DND-41 (cell line): ENCODE results near the gene PDHA1.

Source experiments
- ATAC-seq: fragments of 200-7000 bp; cut with Tn5 transposase; 3 replicates; pipeline ENCODE4 v1.9.1; 2021; ENCODE audit warnings: low read depth; ENCODE audit not compliant: insufficient read depth
- DNase-seq: peaks from one replicate; pipeline ENCODE4 v3.0.0-alpha.2; 2020
- H2AFZ ChIP-seq: 2 replicates; pipeline ENCODE4 v1.6.0; 2012; ENCODE audit warnings: low read depth, low read length
- H3K27ac ChIP-seq: 2 replicates; pipeline ENCODE4 v1.5.1; 2012; ENCODE audit warnings: low read length, inconsistent platforms
- H3K27me3 ChIP-seq: fragments of 200-600 bp; sonication (generic); 2 replicates; pipeline ENCODE4 v1.6.0; 2012; ENCODE audit warnings: low read length, mild to moderate bottlenecking, inconsistent platforms; ENCODE audit not compliant: insufficient read depth, poor library complexity
- H3K36me3 ChIP-seq: 2 replicates; pipeline ENCODE4 v1.5.1; 2012; ENCODE audit warnings: low read length, inconsistent platforms; ENCODE audit not compliant: insufficient read depth
- H3K4me1 ChIP-seq: 2 replicates; pipeline ENCODE4 v1.5.1; 2012; ENCODE audit warnings: mild to moderate bottlenecking, low read length; ENCODE audit not compliant: insufficient read depth
- H3K4me2 ChIP-seq: 2 replicates; pipeline ENCODE4 v1.6.0; 2012; ENCODE audit warnings: mild to moderate bottlenecking, moderate library complexity, low read length, inconsistent platforms; ENCODE audit not compliant: insufficient read depth
- H3K4me3 ChIP-seq, 2 experiments: fragments of 200-600 bp in 1 of 2; shearing (Covaris generic) in 1 of 2; 2 replicates each; pipeline ENCODE4 v1.5.1; 2012 to 2016; ENCODE audit warnings: inconsistent platforms in 2 of 2, low read length in 2 of 2, mild to moderate bottlenecking in 2 of 2, low read depth in 1 of 2, moderate library complexity in 1 of 2
- H3K79me2 ChIP-seq: 2 replicates; pipeline ENCODE4 v1.6.0; 2012; ENCODE audit warnings: low read length, inconsistent platforms; ENCODE audit not compliant: insufficient read depth
- H3K9ac ChIP-seq: 2 replicates; pipeline ENCODE4 v1.6.0; 2012; ENCODE audit warnings: low read depth, mild to moderate bottlenecking, inconsistent platforms, low read length, moderate library complexity
- H3K9me3 ChIP-seq: 2 replicates; pipeline ENCODE4 v1.5.1; 2012; ENCODE audit warnings: low read length, moderate library complexity, mild to moderate bottlenecking, inconsistent platforms; ENCODE audit not compliant: insufficient read depth, severe bottlenecking
- H4K20me1 ChIP-seq: 2 replicates; pipeline ENCODE4 v1.6.0; 2012; ENCODE audit warnings: low read length; ENCODE audit not compliant: insufficient read depth
- EZH2 ChIP-seq: IDR thresholded peaks from 3 replicates; pipeline ENCODE4 v1.6.1; 2012; ENCODE audit warnings: borderline replicate concordance, low read depth, mild to moderate bottlenecking, moderate library complexity, low read length, inconsistent platforms; ENCODE audit not compliant: severe bottlenecking
- TF ChIP-seq, protein P1 (sequence below): IDR thresholded peaks from 2 replicates; pipeline ENCODE4 v1.5.1; 2012; ENCODE audit warnings: borderline replicate concordance, low read length, moderate library complexity, mild to moderate bottlenecking; ENCODE audit not compliant: poor library complexity, severe bottlenecking; ENCODE audit errors: extremely low read depth

Gene PDHA1

GRCh38 chrX:19342331-19342906 lies 1.3 kb upstream of the PDHA1 start:
- DNase-seq: no peak
- ATAC-seq: no peak
- no peak for TF ChIP-seq EZH2
- TF ChIP-seq, protein P1, sequence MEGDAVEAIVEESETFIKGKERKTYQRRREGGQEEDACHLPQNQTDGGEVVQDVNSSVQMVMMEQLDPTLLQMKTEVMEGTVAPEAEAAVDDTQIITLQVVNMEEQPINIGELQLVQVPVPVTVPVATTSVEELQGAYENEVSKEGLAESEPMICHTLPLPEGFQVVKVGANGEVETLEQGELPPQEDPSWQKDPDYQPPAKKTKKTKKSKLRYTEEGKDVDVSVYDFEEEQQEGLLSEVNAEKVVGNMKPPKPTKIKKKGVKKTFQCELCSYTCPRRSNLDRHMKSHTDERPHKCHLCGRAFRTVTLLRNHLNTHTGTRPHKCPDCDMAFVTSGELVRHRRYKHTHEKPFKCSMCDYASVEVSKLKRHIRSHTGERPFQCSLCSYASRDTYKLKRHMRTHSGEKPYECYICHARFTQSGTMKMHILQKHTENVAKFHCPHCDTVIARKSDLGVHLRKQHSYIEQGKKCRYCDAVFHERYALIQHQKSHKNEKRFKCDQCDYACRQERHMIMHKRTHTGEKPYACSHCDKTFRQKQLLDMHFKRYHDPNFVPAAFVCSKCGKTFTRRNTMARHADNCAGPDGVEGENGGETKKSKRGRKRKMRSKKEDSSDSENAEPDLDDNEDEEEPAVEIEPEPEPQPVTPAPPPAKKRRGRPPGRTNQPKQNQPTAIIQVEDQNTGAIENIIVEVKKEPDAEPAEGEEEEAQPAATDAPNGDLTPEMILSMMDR: no peak
- Histone ChIP-seq H3K9ac (no peak overlapping the region; the same call in 1 of the 2 replicates), H3K27me3 (no peaks in the 10 kb centered on the region), H3K9me3 (no peaks in the 10 kb centered on the region), H3K36me3 (peaks cover 2% of the 10 kb centered on the region; the same call in 1 of the 2 replicates), H4K20me1 (peaks cover 7% of the 10 kb centered on the region; the same call in 1 of the 2 replicates), H3K4me2 (0 out of 2 replicates have a peak overlapping the region, but pooled peaks have one; percentile 75), H3K27ac (no peak overlapping the region), H3K4me3 (0 out of 4 replicates have a peak overlapping the region, but pooled peaks of 1 of the 2 experiments have one; percentile 82), H2AFZ (peak overlapping the region; percentile 93; the same call in 1 of the 2 replicates), H3K4me1 (peaks cover 29% of the 10 kb centered on the region), H3K79me2 (peaks cover 36% of the 10 kb centered on the region)

DNA sequence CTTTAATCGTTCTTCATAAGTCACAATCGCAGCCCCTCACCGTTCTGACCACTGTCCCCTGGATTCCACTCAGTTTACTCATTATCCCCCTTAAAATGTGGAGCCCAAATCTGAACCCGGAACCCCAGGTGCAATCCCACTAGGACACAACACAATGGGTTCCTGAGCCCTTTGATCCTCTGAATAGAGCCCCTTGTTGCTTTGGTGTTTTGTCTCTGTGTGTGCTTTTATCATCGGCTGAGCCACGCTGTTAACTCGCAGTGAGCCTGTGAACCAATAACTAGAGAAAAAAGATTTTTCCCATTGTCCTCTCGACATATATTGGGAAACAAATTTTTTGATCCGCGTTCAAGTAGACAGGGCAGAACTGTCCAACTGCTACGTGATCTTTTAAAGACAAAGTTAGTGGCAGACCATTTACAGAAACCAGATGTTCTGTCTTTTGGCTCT lies 617 bp upstream of the PDHA1 start:
- H2AFZ ChIP-seq: peak overlapping the region; percentile 93
- peak overlapping the region; percentile 77 for H3K9ac ChIP-seq

GRCh38 chrX:19344661-19345060 lies 934 bp downstream of the PDHA1 start:
- Histone ChIP-seq H3K27me3 (no peaks in the 10 kb centered on the region), H3K4me2 (peak overlapping the region; percentile 75), H3K9ac (peak overlapping the region; percentile 69), H3K4me1 (peaks cover 29% of the 10 kb centered on the region), H4K20me1 (peaks cover 7% of the 10 kb centered on the region; the same call in 1 of the 2 replicates), H3K36me3 (peaks cover 7% of the 10 kb centered on the region), H2AFZ (no peak overlapping the region), H3K4me3 (peak overlapping the region; percentile 62 to 82), H3K27ac (peak overlapping the region; percentile 54; the same call in 1 of the 2 replicates), H3K79me2 (peaks cover 47% of the 10 kb centered on the region), H3K9me3 (no peaks in the 10 kb centered on the region)
- TF ChIP-seq, protein P1: no peak
- TF ChIP-seq EZH2: no peak
- ATAC-seq: no peak
- no peak for DNase-seq

More for the DNA sequence above, 617 bp upstream of the PDHA1 start:
- Histone ChIP-seq H3K4me3 (peak overlapping the region; percentile 40 to 82), H3K36me3 (peaks cover 6% of the 10 kb centered on the region), H3K27ac (peak overlapping the region; percentile 82), H3K9me3 (no peaks in the 10 kb centered on the region), H4K20me1 (peaks cover 7% of the 10 kb centered on the region; the same call in 1 of the 2 replicates), H3K27me3 (no peaks in the 10 kb centered on the region), H3K79me2 (peaks cover 43% of the 10 kb centered on the region), H3K4me1 (peaks cover 29% of the 10 kb centered on the region), H3K4me2 (peak overlapping the region; percentile 75)
- no peak for TF ChIP-seq EZH2
- TF ChIP-seq, protein P1: no peak
- no peak for DNase-seq
- no peak for ATAC-seq
